Spleen (tissue), 7 donors: Measurements from ENCODE around the gene SLAMF7.

Experiments
- POLR2A ChIP-seq, 3 donors: fragments of 450-650 bp; IDR thresholded peaks; one replicate each; pipeline ENCODE4 v1.5.1; 2017; ENCODE audit warnings: antibody characterized with exemption in 3 of 3, mild to moderate bottlenecking in 1 of 3
- TF ChIP-seq, protein P1 (sequence below), 11 experiments: fragments of 200-600 bp in 7 of 11; fragments of 450-650 bp in 4 of 11; sonication (generic) in 4 of 11; IDR thresholded peaks in 8 of 11; conservative IDR thresholded peaks in 3 of 11; 1 replicate in 7 of 11; 2 replicates in 4 of 11; pipeline versions ENCODE4 v1.4.0 to v1.8.0; 2016 to 2021; ENCODE audit warnings: antibody characterized with exemption in 11 of 11, inconsistent platforms in 4 of 11, mild to moderate bottlenecking in 1 of 11
- donor health status: DM: no; HTN: no; CAD: no; lungs with moderate emphysema.
- donor health status: DM: no; HTN: no; CAD: no.
- donor health status: DM: no; HTN: no; CAD: no.

DNA sequence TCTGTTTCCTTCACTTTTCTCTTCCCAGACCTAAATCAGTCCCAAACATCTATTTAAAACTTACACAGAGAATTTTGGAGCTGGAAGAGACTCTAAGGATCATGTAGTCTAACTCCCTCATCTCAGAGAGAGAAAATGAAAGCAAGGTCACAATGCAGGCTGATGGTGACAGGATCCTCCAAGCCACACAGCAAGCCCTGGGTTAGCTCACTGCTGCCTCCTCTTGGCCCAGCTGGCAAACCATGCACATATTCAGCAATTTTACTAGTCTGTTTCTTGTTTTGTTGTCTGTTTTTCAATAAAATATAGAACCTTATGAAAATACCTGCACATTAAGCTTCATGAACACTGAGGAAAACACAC lies 29.2 kb downstream of the SLAMF7 start:
- TF ChIP-seq, protein P1, sequence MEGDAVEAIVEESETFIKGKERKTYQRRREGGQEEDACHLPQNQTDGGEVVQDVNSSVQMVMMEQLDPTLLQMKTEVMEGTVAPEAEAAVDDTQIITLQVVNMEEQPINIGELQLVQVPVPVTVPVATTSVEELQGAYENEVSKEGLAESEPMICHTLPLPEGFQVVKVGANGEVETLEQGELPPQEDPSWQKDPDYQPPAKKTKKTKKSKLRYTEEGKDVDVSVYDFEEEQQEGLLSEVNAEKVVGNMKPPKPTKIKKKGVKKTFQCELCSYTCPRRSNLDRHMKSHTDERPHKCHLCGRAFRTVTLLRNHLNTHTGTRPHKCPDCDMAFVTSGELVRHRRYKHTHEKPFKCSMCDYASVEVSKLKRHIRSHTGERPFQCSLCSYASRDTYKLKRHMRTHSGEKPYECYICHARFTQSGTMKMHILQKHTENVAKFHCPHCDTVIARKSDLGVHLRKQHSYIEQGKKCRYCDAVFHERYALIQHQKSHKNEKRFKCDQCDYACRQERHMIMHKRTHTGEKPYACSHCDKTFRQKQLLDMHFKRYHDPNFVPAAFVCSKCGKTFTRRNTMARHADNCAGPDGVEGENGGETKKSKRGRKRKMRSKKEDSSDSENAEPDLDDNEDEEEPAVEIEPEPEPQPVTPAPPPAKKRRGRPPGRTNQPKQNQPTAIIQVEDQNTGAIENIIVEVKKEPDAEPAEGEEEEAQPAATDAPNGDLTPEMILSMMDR (IDR thresholded peaks at IDR 0.05 in 8 of 11, conservative IDR thresholded peaks at IDR 0.05 in 3 of 11), result peak; percentile 48 to 79 (median 76)
- TF ChIP-seq POLR2A (IDR thresholded peaks at IDR 0.05), result no peak
